Measurements from ENCODE around the gene ATXN2L. TPM values are rescaled to one million over a fixed set of nuclear protein-coding genes. Genes with fewer than 3 reads are reported as not detected.

Gene ATXN2L
- total and polyA plus RNA-seq, 10 of the 15 experiments (the other 5 are each of a cell fraction or from before 2014, with no cell fraction given), result 3.5 to 210 (median 61.1) TPM

- Histone ChIP-seq H3K4me1 (ENCODE audit: control insufficient read depth, insufficient read depth, low read length) (peaks cover 10% of the 10 kb centered on the region), H3K27ac (ENCODE audit: control insufficient read depth, insufficient read depth) (no peak overlapping the region), H4K20me1 (ENCODE audit: control insufficient read depth, insufficient read depth) (no peaks in the 10 kb centered on the region), H3K9me3 (replicated peaks; ENCODE audit: control insufficient read depth, insufficient read depth, low read length) (no peaks in the 10 kb centered on the region), H3K36me3 (ENCODE audit: control insufficient read depth in 2 of 2, insufficient read depth in 2 of 2, low read length in 1 of 2) (peaks cover 13 to 16% of the 10 kb centered on the region in 2 experiments), H3K4me2 (ENCODE audit: control insufficient read depth, insufficient read depth) (peak overlapping the region; percentile 95), H3K27me3 (replicated peaks in 1 of 2; ENCODE audit: control insufficient read depth in 2 of 2, insufficient read depth in 2 of 2, low read length in 1 of 2) (no peaks in the 10 kb centered on the region), H3K4me3 (peak overlapping the region; percentile 78), H2AFZ (ENCODE audit: control insufficient read depth, low read depth, low read length) (no peak overlapping the region), H3K9ac (ENCODE audit: control insufficient read depth, insufficient read depth, low read length) (peak overlapping the region; percentile 99; the same call in 1 of the 2 replicates), H3K79me2 (ENCODE audit: control insufficient read depth, insufficient read depth, low read length) (peaks cover 33% of the 10 kb centered on the region)
- ChIA-PET CTCF (interaction anchor here (0.7 to 2.0 kb wide), 4 partner anchors 68 to 86 kb away, joined by 3 to 20 read pairs (median 4); partner anchors contain the start of gene NFATC2IP), RAD21 (ENCODE audit: unreplicated experiment) (interaction anchor here (1.1 to 3.8 kb wide), 3 partner anchors 17 to 86 kb away, joined by 3 to 25 read pairs (median 17); partner anchors contain the start of genes NFATC2IP and TUFM), POLR2A (interaction anchor here (0.9 to 4.0 kb wide), 3 partner anchors 17 to 59 kb away, joined by 3 to 43 read pairs (median 25); partner anchors contain the start of genes ATXN2L, RABEP2 and TUFM), SMC1A (ENCODE audit: uncharacterized antibody, unreplicated experiment) (interaction anchor here (1.3 to 5.3 kb wide), 7 partner anchors 15 to 79 kb away, joined by 3 to 32 read pairs (median 4); partner anchors contain the start of genes CD19 and TUFM)
- 99% methylated on average over 12 of the region's 12 CpGs for WGBS (ENCODE audit: insufficient coverage, insufficient replicate concordance, low lambda C conversion rate, missing lambda C conversion rate)
- in situ Hi-C loops (cut with MboI), result no loop called here
- FAIRE-seq (no peak), ATAC-seq (no peak), DNase-seq (ENCODE audit: low read depth, low spot score) (no peak)
- BruUV-seq (replicated peaks), result TSS peak; percentile 75
- TF ChIP-seq RELA (IDR thresholded peaks at IDR 0.05; ENCODE audit: borderline replicate concordance, partially characterized antibody), result no peak
- intact Hi-C loops (cut with micrococcal nuclease; ENCODE audit: unreplicated experiment), result loop anchor here (2.0 kb wide), 1 partner anchor 18 kb away; the partner anchor contains the start of gene TUFM
Measured at GRCh38 chr16:28865001-28865688, 42.3 kb downstream of the ATXN2L start.

GRCh38 chr16:28865722-28866453 lies 43.1 kb downstream of the ATXN2L start:
- no peak for ATAC-seq
- no peaks in the 10 kb centered on the region for H3K27me3 ChIP-seq (replicated peaks in 1 of 2; ENCODE audit: control insufficient read depth in 2 of 2, insufficient read depth in 2 of 2, low read length in 1 of 2)
- WGBS (ENCODE audit: insufficient coverage, insufficient replicate concordance, low lambda C conversion rate, missing lambda C conversion rate), result 92% methylated on average over 24 of the region's 32 CpGs
- intact Hi-C loops (cut with micrococcal nuclease; ENCODE audit: unreplicated experiment), result loop anchor here (2.0 kb wide), 1 partner anchor 19 kb away; the partner anchor contains the start of gene TUFM
- CTCF ChIA-PET, result interaction anchor here (0.7 to 2.0 kb wide), 3 partner anchors 67 to 81 kb away, joined by 3 to 20 read pairs (median 4); no protein-coding TSS in a partner anchor
- H3K27ac ChIP-seq (ENCODE audit: control insufficient read depth, insufficient read depth), result no peak overlapping the region
- in situ Hi-C loops (cut with MboI), result no loop called here
- peak overlapping the region; percentile 78; the same call in 1 of the 2 replicates for H3K4me3 ChIP-seq
- BruUV-seq (replicated peaks), result no TSS peak
- H3K9me3 ChIP-seq (replicated peaks; ENCODE audit: control insufficient read depth, insufficient read depth, low read length), result no peaks in the 10 kb centered on the region
- no peaks in the 10 kb centered on the region for H4K20me1 ChIP-seq (ENCODE audit: control insufficient read depth, insufficient read depth)
- H3K36me3 ChIP-seq (ENCODE audit: control insufficient read depth in 2 of 2, insufficient read depth in 2 of 2, low read length in 1 of 2), result peaks cover 13 to 18% of the 10 kb centered on the region in 2 experiments
- FAIRE-seq, result no peak
- SMC1A ChIA-PET (ENCODE audit: uncharacterized antibody, unreplicated experiment), result interaction anchor here (1.5 to 5.3 kb wide), 3 partner anchors 19 to 79 kb away, joined by 3 to 32 read pairs (median 7); partner anchors contain the start of gene TUFM
- H3K79me2 ChIP-seq (ENCODE audit: control insufficient read depth, insufficient read depth, low read length), result peaks cover 33% of the 10 kb centered on the region
- POLR2A ChIA-PET, result interaction anchor here (3.1 kb wide), 1 partner anchor 58 kb away, joined by 25 read pairs; the partner anchor contains the start of gene RABEP2
- RAD21 ChIA-PET (ENCODE audit: unreplicated experiment), result interaction anchor here (1.1 to 3.8 kb wide), 3 partner anchors 18 to 85 kb away, joined by 3 to 25 read pairs (median 17); partner anchors contain the start of genes NFATC2IP and TUFM
- H3K4me1 ChIP-seq (ENCODE audit: control insufficient read depth, insufficient read depth, low read length), result peaks cover 10% of the 10 kb centered on the region
- no peak overlapping the region for H3K4me2 ChIP-seq (ENCODE audit: control insufficient read depth, insufficient read depth)
- no peak for DNase-seq (ENCODE audit: low read depth, low spot score)
- H2AFZ ChIP-seq (ENCODE audit: control insufficient read depth, low read depth, low read length), result no peak overlapping the region
- H3K9ac ChIP-seq (ENCODE audit: control insufficient read depth, insufficient read depth, low read length), result no peak overlapping the region
- no peak for TF ChIP-seq ZSCAN29 (IDR thresholded peaks at IDR 0.05)
- no peak for TF ChIP-seq MYC (IDR thresholded peaks at IDR 0.05; ENCODE audit: insufficient read depth, insufficient read length, insufficient replicate concordance, low read length, severe bottlenecking)
- no peak for TF ChIP-seq HDAC2 (IDR thresholded peaks at IDR 0.05)
- TF ChIP-seq, protein P1, sequence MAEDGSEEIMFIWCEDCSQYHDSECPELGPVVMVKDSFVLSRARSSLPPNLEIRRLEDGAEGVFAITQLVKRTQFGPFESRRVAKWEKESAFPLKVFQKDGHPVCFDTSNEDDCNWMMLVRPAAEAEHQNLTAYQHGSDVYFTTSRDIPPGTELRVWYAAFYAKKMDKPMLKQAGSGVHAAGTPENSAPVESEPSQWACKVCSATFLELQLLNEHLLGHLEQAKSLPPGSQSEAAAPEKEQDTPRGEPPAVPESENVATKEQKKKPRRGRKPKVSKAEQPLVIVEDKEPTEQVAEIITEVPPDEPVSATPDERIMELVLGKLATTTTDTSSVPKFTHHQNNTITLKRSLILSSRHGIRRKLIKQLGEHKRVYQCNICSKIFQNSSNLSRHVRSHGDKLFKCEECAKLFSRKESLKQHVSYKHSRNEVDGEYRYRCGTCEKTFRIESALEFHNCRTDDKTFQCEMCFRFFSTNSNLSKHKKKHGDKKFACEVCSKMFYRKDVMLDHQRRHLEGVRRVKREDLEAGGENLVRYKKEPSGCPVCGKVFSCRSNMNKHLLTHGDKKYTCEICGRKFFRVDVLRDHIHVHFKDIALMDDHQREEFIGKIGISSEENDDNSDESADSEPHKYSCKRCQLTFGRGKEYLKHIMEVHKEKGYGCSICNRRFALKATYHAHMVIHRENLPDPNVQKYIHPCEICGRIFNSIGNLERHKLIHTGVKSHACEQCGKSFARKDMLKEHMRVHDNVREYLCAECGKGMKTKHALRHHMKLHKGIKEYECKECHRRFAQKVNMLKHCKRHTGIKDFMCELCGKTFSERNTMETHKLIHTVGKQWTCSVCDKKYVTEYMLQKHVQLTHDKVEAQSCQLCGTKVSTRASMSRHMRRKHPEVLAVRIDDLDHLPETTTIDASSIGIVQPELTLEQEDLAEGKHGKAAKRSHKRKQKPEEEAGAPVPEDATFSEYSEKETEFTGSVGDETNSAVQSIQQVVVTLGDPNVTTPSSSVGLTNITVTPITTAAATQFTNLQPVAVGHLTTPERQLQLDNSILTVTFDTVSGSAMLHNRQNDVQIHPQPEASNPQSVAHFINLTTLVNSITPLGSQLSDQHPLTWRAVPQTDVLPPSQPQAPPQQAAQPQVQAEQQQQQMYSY (CRISPR knock-in tag; IDR thresholded peaks at IDR 0.05), result no peak
- TF ChIP-seq, protein P2, sequence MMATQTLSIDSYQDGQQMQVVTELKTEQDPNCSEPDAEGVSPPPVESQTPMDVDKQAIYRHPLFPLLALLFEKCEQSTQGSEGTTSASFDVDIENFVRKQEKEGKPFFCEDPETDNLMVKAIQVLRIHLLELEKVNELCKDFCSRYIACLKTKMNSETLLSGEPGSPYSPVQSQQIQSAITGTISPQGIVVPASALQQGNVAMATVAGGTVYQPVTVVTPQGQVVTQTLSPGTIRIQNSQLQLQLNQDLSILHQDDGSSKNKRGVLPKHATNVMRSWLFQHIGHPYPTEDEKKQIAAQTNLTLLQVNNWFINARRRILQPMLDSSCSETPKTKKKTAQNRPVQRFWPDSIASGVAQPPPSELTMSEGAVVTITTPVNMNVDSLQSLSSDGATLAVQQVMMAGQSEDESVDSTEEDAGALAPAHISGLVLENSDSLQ (IDR thresholded peaks at IDR 0.05), result no peak
- TF ChIP-seq CEBPB (IDR thresholded peaks at IDR 0.05; ENCODE audit: borderline replicate concordance in 1 of 2, low read depth in 2 of 2, low read length in 2 of 2), result no peak
- no peak for TF ChIP-seq GATAD2B (conservative IDR thresholded peaks at IDR 0.05; ENCODE audit: low read depth)

Measured in GM12878 (cell line).